HG03175 (cell line): ENCODE results near the gene BBS10.
A peak's percentile ranks its signal among the peaks of the same experiment; 100 is the strongest.
"Not testable (repeated sequence)": the region's sequence is repeated elsewhere in the genome, so short reads cannot be mapped to it uniquely, and the experiment has no call there.

ENCODE experiments used
- ATAC-seq: cut with Tn5 transposase; IDR thresholded peaks from one replicate; pipeline ENCODE4 v1.9.1; 2021; ENCODE audit warnings: mild to moderate bottlenecking, moderate library complexity; ENCODE audit not compliant: unreplicated experiment

The BBS10 gene

DNA sequence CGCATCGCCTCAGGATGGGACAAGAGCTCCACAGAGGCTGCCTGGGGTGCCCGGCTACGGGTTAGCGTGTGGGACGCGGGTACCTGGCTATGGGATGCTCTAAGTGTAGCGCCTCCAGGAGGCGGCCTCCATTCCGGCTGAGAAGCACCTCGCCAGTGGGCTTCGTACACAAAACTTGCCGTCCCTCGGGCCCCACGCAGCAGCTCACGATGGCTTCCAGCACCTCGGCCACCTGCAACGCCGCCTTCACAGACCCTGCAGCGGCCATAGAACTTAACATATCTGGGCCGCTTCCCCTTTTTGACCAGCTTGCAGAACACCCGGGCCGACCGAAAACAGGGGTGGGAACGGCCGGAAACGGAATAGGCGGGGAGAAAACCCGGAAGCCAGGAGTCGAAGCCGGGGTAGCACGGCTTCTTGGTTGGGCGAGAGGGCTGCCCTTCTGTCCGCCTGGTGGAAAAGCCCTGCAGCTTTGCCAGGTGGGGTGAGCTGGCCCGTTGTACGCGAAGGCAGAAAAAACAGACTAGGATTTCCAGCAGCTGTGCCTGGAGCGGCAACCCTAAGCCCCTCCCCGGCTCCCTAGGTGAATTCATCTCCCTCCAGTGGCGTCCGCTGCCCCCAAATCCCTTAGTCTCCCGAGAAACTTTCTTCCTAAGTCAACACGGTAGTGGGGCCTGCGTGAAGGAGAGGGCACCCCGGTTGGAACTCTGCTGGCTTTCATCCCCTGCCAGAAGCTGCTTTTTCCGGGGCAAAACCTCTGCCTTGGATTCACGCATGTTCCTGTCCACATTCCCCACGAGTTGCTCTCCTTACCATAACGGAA, at the start of gene BBS10:
BBS10 (minus strand) TSS at position 337 of the 823 bp plus-strand sequence; CDS start at position 280, 57 bp downstream.
- peak; percentile 98 for ATAC-seq

DNA sequence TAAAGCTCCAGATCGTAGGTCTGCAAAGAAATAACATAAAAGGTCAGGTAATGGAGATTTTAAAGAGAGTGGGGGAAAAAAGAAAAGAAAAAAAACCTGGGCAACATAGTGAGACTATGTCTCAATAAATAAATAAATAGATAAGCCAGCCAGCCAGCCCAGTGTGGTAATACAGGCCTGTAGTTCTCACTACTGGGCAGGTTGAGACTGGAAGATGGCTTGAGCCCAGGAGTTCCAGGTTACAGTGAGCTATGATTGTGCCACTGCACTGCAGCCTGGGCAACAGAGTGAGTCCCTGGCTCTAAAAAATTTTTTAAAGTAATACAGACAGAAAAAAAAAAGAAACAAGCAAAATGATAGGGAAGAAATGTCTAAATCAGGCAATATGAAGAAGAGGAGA, 43.2 kb upstream of the BBS10 start:
- ATAC-seq = no peak

DNA sequence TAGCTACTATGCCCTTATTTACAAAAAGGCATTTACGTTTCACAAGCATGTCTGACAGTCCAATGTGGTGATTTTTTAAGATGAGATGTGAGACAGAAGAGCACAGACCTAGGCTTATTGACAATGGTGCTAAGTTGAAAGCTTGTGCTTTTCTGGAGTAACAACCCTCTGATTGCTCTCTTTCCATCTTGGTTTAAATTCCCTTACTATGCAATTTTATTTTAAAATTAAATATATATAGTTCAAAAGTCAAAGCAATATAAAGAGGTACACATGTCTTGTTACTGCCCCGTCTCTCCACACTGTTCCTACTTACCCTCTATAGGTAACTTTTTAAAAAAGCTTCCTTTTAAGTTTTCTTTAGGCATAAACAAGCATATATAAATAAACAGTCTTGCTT, 39.4 kb upstream of the BBS10 start:
- ATAC-seq = no peak

DNA sequence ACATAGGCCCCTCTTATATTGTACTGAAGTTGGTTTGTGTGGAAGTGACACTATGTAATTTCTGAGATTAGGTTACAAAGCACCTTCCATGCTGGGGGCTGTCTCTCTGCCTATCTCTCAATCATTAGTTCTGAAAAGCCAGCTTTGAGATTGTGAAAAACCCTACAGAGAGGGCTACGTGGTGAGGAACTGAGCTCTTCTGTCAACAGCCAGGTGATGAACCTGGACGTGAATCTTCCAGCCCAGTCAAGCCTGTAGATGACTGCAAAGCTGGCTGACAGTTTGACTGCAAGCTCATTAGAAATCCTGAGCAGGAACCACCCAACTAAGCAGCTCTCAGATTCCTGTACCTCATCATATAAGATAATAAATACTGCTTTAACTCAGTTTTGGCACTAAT, 36.3 kb upstream of the BBS10 start:
- ATAC-seq = no peak

DNA sequence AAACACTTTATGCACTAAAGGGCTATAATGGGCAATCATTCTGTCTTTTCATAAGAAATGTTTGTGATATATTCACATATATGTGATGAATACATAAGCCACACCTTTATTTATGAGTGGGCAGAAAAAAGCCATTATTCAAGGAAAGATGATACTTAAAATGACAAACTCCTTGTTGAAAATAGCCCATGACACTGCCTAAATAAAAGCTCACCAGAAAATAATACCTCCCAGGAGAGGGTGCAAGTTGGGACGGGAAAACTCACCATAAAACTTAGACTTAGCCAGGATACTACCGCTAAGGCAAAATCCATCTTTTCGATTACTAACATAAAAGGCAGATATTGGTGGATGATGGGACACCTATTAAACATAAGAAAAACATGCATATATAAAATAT, 35.8 kb upstream of the BBS10 start:
- no peak for ATAC-seq

DNA sequence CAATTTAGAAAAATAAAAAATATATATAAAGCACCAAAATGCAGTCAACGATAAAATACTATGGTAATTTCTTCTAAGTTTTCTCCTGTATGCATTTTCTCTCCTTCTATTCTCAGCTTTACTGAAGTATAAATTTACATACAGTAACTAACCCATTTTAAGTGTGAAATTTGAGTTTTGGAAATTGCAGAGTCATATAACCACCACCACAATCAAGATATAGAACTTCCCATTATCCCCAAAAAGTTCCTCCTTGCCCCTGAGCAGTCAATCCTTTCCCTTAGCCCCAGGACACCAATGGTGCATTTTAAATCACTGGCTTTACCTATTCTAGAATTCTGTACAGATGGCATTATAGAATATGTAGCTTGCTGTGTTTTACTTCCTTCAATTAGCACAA, 31.0 kb upstream of the BBS10 start:
- no peak for ATAC-seq

DNA sequence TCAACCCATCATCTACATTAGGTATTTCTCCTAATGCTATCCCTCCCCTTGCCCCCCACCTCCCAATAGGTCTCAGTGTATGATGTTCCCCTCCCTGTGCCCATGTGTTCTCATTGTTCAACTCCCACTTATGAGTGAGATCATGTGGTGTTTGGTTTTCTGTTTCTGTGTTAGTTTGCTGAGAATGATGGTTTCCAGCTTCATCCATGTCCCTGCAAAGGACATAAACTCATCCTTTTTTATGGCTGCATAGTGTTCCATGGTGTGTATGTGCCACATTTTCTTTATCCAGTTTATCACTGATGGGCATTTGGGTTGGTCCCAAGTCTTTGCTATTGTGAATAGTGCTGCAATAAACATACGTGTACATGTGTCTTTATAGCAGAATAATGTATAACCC, 28.7 kb upstream of the BBS10 start:
- not testable (repeated sequence) for ATAC-seq

DNA sequence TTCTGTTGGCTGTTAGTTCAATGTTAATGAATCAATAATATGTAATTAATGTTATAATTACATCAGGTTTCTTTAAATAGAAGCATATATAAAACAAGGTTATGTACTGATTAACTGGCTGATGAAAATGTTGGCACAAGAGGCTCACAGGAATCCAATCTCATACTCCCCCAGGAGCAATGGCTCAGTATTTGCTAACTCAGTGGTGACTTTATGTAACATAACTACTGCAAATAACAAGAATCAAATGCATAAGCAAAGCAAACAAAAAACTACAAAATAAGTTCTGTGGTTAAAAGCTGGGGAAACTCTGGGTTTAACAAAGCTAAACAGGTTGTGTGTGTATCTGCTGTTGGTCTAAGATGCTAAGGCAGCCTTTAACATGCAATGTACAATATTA, 27.7 kb upstream of the BBS10 start:
- no peak for ATAC-seq

DNA sequence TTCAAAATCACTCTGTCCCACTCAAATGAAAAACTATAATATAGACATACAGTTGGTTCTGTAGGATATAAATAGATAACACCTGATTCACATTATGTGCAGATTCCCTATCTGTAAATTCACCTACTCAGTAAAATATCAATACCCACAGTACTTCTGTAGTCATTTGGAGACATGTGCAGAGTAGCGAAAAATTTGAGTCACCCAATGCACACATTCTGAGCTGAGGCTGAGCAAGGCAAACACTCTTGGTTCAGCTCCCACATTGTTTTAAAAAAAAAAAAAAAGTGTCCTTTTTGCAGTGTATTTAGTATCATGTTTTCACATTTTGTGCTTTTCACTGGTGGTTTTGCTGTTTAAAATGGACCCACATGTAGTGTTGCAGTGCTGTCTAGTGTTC, 27.3 kb upstream of the BBS10 start:
- ATAC-seq = no peak

DNA sequence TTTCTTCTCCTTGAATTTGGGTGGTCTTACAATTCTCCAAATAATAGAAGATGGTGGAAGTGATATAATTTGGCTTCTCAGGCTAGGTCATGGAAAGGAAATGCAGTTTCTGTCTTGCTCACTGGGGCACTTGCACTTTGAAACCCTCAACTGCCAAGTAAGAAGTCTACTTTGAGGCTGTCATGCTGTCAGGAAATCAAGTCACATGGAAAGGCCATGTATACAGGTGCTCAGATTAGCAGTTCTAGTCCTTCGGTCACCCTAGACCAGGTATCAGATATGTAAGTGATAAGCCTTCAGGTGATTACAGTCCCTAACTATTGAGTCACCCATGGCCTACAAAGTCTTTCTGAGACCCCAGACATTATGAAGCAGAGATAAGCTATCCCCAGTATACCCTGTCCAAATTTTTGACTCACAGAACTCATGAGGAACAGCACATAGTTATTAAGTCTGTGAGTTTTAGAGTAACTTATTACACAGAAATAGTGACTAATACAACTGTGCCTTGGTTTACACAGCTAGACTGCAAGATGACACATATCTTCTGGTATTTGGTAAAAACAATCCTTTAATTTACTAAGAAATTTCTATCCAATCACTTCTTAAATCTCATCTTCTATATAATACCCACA, 26.3 kb upstream of the BBS10 start:
- ATAC-seq = no peak

DNA sequence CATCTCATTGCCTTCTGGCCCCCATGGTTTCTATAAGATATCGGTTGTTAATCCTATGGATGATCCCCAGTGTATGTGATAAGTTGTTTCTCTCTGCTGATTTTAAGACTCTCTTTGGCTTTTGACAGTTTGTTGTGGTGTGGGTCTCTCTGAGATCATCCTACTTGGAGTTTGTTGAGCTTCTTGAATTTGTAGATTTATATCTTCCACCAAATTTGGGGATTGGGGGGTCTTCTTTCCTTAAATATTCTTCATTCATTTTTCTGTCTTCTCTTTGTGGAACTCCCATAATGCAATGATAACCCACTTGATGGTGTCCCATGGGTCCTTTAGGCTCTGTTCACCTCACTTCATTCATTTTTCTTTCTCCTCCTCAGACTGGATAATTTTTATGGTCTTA, 20.0 kb upstream of the BBS10 start:
- ATAC-seq = no peak

DNA sequence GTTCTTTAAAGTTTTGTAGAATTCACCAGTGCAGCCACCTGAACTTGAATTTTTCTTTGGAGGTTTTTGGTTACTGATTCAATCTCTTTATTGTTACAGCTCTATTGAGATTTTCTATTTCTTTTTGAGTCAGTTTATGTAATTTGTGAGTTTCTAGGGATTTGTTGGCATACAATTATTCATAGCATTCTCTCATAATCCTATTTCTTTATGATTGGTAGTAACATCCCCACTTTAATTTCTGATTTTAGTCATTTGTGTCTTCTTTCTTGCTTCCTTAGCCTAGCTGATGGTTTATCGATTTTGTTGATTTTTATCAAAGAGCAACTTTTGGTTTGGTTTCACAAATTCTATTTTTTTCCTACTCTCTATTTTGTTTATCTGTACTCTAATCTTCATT, 17.9 kb upstream of the BBS10 start:
- ATAC-seq = no peak

DNA sequence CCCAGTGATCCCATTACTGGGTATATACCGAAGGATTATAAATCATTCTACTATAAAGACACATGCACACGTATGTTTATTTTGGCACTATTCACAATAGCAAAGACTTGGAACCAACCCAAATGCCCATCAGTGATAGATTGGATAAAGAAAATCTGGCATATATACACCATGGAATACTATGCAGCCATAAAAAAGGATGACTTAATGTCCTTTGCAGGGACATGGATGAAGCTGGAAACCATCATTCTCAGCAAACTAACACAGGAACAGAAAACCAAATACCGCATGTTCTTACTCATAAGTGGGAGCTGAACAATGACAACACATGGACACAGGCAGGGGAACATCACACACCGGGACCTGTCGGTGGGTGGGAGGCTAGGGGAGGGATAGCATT, 15.9 kb upstream of the BBS10 start:
- ATAC-seq = not testable (repeated sequence)

DNA sequence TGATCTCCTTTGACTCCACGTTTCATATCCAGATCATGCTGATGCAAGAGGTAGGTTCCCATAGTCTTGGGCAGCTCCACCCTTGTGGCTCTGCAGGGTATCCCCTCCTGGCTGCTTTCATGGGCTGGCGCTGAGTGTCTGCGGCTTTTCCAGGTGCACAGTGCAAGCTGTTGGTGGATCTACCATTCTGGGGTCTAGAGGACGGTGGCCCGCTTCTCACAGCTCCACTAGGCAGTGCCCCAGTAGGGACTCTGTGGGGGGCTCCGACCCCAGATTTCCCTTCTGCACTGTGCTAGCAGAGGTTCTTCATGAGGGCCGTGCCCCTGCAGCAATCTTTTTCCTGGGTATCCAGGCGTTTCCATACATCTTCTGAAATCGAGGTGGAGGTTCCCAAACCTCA, 12.1 kb upstream of the BBS10 start:
- no peak for ATAC-seq

DNA sequence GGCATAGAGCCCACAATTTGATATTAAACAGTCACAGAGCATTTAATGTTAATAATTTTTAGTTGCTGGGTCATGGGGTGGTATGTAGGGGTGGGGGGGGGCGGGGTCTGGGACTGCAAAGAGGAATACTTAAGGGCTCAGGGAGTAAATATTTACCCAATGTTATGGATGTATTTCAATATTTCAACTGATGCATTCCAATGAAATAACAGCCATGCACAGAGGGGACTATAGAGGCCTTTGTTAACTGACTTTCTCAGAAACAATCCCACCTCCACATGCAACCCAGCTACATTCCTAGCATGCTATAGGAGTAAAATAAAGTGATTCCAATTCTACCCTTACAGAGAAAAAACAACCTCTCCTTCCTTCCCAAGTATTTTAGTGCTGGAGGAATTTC, 7.9 kb upstream of the BBS10 start:
- no peak for ATAC-seq

DNA sequence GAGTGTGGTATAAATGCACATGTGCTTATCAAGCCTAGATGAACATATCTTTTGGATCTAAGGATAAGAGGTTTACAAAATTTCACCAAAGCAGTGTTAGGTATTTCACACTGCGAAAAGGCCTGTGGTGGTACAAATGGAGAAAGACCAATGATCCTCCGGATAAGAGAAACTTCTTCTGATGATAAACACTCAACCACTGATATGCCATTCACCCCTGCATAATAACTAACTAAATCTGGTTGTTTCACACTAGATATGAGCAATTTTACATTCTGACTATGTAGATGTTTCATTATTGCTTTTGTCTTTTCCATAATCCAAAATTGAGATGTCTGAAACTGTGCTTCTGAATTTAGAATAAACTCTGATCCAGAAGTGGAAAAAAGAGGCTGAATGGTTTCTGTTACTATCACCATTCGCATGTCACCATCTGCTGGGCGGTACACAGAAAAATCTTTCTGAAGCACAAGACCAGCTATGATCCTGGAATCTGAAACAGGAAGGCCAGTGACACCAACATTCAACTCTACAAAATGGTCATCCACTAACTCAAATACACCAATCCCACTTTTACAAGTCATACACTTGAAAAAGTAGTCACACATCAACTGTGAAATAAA, 1.3 kb downstream of the BBS10 start:
- ATAC-seq = no peak

DNA sequence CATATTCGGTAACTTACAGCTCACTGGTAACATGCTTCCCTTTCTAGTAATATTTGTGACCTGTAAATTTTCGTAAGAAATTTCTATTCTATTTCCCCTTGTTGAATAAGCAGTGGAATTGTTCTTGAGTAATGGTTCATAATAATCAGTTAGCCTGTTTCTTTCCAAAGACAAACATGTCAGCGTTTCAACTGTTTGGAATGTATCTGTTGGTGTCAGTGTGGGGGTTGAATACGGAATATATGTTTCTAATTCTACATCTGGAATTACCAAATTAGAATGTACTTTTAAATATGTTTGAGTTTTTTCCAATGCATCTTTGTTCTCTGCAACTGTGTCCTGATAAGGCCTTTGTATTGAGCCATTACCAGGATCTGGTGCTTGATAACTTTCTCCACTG, 2.0 kb downstream of the BBS10 start:
- no peak for ATAC-seq

DNA sequence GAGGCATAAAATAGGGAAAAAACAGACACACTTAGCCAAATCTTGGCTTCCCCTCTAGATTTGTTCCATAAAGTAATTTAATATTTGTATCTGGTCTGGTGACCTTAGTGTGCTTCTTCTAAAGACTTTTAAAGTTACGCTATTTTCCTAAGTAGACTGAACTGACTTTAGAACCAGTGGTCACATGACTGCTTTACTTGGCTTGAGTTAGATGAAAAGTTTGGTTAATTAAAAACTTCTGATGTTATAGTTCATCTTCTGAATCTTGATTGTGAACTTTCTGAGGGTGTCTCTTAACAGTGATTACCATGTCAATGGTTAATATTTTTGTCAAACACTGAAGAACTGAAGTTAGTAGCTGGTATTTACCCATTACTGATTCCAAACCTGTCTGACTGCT, 2.6 kb downstream of the BBS10 start:
- no peak for ATAC-seq

DNA sequence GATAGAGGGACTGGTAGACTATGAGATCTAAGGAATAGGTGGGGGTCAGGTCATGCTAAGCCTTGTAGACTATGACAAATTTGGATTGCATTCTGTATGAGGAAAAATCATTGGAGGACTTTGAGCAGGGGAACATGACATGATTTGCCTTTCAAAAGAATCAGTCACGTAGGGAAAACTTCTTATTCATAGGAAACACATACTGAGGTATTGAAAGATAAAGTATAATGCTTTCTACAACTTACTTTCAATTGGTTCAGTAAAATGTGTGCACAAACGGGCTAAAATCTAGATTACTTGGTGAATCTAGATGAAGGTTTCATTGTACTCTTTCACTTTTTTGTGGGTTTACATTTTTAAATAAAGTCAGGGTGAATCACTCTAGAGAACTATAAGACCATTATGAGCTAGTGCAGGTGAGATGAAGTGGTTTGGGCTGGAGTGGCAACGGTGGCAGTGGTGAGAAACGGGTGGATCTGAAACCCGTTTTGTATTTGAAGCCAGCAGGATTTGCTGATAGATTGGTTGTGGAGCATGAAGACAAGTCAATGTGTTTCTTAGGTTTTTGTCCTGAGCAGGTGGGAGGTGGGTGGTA, 6.7 kb downstream of the BBS10 start:
- no peak for ATAC-seq

DNA sequence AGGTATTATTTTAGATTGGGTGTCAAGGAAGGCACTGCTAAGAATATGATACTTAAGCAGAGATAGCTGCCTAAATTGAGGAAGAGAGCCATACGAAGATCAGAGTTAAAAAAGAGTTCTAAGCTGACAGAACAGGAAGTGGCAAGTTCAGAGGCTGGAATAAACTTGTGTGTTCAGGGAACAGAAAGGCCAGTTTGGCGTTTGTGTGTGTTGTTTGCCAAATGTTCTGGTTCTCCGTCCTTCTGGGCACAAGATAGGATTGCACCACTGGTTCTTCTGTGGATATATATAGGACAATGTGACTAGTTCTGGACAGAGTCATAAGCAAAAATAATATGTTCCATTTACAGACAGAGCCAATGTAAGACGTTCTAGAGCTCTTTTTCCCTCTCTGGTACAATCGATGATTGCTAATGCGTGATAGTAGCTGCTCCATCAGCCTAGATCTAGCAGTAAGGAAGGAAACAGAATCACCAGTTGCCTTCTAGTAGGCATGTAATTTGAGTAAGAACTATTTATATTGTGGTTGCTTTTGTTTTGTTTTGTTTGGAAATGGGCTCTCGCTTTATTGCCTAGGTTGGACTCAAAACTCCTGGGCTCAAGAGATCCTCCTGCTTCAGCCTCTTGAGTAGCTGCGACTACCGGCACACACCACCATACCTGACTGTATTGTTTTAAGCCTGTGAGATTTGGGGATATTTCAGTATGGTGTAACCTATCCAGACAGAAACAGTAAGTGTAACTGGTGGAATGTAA, 7.4 kb downstream of the BBS10 start:
- ATAC-seq = no peak

DNA sequence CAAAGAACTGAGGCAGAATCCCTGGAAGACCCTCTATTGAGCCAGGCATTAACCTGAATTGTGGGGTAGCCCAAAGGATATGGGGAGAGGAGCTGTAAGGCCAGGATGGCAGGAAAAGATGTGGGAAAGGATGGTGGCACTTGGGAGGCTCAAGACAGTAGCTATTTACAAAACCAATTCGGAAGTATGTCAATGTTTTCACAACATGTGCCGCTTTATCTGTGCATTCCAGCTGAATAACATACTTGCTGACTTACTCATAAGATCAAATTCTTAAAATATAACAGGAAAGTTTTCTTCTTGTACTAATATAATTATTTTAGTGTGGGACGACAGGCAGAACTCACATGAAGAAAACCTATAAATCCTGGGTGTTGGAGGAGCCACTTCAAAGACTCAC, 10.6 kb downstream of the BBS10 start:
- ATAC-seq = no peak
